OCI-LY1 (cell line): ENCODE measurements around the gene MDH1B.

Experiments used
- H2AFZ ChIP-seq: fragments of 200-600 bp; sonication (generic), shearing (Covaris generic); 2 replicates; pipeline ENCODE4 v1.6.0; 2014; ENCODE audit warnings: antibody characterized with exemption, mild to moderate bottlenecking, low read length
- H3F3A ChIP-seq: fragments of 200-600 bp; sonication (generic), shearing (Covaris generic); 2 replicates; pipeline ENCODE4 v1.6.0; 2014; ENCODE audit warnings: mild to moderate bottlenecking, antibody characterized with exemption, low read length, moderate library complexity; ENCODE audit not compliant: insufficient read depth
- H3K27ac ChIP-seq: fragments of 200-600 bp; sonication (generic); 2 replicates; pipeline ENCODE4 v1.5.1; 2014; ENCODE audit warnings: low read length, mixed run types, mild to moderate bottlenecking, low read depth; ENCODE audit not compliant: poor library complexity, severe bottlenecking
- H3K27me3 ChIP-seq: fragments of 200-600 bp; sonication (generic); 2 replicates; pipeline ENCODE4 v1.6.0; 2014; ENCODE audit warnings: antibody characterized with exemption, mild to moderate bottlenecking, low read length, moderate library complexity; ENCODE audit not compliant: insufficient read depth
- H3K36me3 ChIP-seq: fragments of 200-600 bp; sonication (generic); 2 replicates; pipeline ENCODE4 v1.6.1; 2014; ENCODE audit warnings: mild to moderate bottlenecking, antibody characterized with exemption, low read length, moderate library complexity, mixed read lengths; ENCODE audit not compliant: insufficient read depth
- H3K4me1 ChIP-seq: fragments of 200-600 bp; sonication (generic); 2 replicates; pipeline ENCODE4 v1.5.1; 2014; ENCODE audit warnings: mild to moderate bottlenecking, low read length, moderate library complexity; ENCODE audit not compliant: insufficient read depth, severe bottlenecking
- H3K4me2 ChIP-seq: fragments of 200-600 bp; sonication (generic), shearing (Covaris generic); 2 replicates; pipeline ENCODE4 v1.6.1; 2014; ENCODE audit warnings: low read length
- H3K4me3 ChIP-seq: fragments of 200-600 bp; sonication (generic); 2 replicates; pipeline ENCODE4 v1.5.1; 2014; ENCODE audit warnings: low read length, low read depth, mild to moderate bottlenecking, mixed read lengths; ENCODE audit not compliant: poor library complexity, severe bottlenecking
- H3K79me2 ChIP-seq: fragments of 200-600 bp; shearing (Covaris generic); 2 replicates; pipeline ENCODE4 v1.6.1; 2016; ENCODE audit warnings: mixed run types, low read length, mixed read lengths; ENCODE audit not compliant: insufficient read depth
- H3K9ac ChIP-seq: fragments of 200-600 bp; sonication (generic), shearing (Covaris generic); 2 replicates; pipeline ENCODE4 v1.6.1; 2014; ENCODE audit warnings: mild to moderate bottlenecking, low read length, mixed read lengths
- H3K9me2 ChIP-seq: fragments of 200-600 bp; sonication (generic), shearing (Covaris generic); 2 replicates; pipeline ENCODE4 v1.6.1; 2014; ENCODE audit warnings: low read depth, mild to moderate bottlenecking, low read length, mixed read lengths
- H3K9me3 ChIP-seq: fragments of 200-600 bp; shearing (Covaris generic); 2 replicates; pipeline ENCODE4 v1.6.1; 2014; ENCODE audit warnings: low read length, mixed read lengths
- H4K20me1 ChIP-seq: fragments of 200-600 bp; sonication (generic), shearing (Covaris generic); 2 replicates; pipeline ENCODE4 v1.6.0; 2016; ENCODE audit warnings: mild to moderate bottlenecking, low read length; ENCODE audit not compliant: insufficient read depth
- EZH2 ChIP-seq: fragments of 200-600 bp; sonication (generic), shearing (Covaris generic); IDR thresholded peaks from 2 replicates; pipeline ENCODE4 v1.8.0; 2017; ENCODE audit warnings: borderline replicate concordance, mixed run types, mild to moderate bottlenecking, antibody characterized with exemption, low read length, moderate library complexity, mixed read lengths
- TF ChIP-seq, protein P1 (sequence below): fragments of 200-600 bp; sonication (generic), shearing (Covaris generic); IDR thresholded peaks from 2 replicates; pipeline ENCODE4 v1.5.1; 2017; ENCODE audit warnings: mild to moderate bottlenecking, antibody characterized with exemption, low read length, moderate library complexity, mixed read lengths

MDH1B gene

DNA sequence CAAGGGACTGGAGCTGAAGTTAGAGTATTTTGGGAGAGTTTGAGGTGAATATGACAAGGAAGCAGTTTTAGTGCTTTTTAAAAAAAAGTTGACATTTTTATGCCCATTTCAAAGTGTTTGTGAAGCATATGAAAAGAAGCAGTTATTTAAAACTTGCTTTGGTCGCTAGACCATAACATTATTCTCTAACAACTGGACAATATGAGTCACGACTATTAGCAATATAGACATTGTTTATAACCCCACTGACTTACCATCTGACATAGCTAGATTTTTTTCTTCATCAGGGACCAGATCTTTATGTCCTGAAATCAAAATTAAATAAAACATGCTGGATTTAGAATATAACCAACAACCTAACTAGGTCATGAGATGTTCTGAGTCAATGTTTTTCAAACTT lies 24.3 kb downstream of the MDH1B start:
- no peaks in the 10 kb centered on the region for H3K79me2 ChIP-seq
- TF ChIP-seq EZH2 = no peak
- TF ChIP-seq, protein P1, sequence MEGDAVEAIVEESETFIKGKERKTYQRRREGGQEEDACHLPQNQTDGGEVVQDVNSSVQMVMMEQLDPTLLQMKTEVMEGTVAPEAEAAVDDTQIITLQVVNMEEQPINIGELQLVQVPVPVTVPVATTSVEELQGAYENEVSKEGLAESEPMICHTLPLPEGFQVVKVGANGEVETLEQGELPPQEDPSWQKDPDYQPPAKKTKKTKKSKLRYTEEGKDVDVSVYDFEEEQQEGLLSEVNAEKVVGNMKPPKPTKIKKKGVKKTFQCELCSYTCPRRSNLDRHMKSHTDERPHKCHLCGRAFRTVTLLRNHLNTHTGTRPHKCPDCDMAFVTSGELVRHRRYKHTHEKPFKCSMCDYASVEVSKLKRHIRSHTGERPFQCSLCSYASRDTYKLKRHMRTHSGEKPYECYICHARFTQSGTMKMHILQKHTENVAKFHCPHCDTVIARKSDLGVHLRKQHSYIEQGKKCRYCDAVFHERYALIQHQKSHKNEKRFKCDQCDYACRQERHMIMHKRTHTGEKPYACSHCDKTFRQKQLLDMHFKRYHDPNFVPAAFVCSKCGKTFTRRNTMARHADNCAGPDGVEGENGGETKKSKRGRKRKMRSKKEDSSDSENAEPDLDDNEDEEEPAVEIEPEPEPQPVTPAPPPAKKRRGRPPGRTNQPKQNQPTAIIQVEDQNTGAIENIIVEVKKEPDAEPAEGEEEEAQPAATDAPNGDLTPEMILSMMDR = no peak
- H3K27ac ChIP-seq = no peak overlapping the region
- H3K36me3 ChIP-seq = no peaks in the 10 kb centered on the region
- H3K9me2 ChIP-seq = no peaks in the 10 kb centered on the region
- H4K20me1 ChIP-seq = no peaks in the 10 kb centered on the region
- no peaks in the 10 kb centered on the region for H3K9me3 ChIP-seq
- no peak overlapping the region for H3K4me2 ChIP-seq
- no peak overlapping the region for H3K4me3 ChIP-seq
- no peaks in the 10 kb centered on the region for H3K27me3 ChIP-seq
- H3K9ac ChIP-seq = no peak overlapping the region
- no peaks in the 10 kb centered on the region for H3K4me1 ChIP-seq
- no peak overlapping the region for H2AFZ ChIP-seq
- no peaks in the 10 kb centered on the region for H3F3A ChIP-seq

DNA sequence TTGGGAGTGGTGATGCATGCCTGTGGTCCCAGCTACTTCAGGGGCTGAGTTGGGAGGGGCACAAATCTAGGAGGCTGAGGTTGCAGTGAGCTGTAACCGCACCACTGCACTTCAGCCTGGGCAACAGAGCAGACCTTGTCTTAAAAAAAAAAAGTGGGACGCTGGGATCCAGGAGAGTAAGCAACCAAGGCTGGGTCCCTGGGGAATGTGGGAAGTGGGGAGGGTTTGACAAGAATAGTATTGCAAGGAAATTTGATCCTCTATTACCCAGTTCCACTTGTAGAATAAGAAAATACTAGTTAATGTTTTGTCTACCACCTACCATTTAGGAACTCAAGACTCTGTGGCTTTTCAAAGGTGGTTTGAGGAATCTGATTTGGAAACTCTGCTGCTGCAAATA lies 25.9 kb downstream of the MDH1B start:
- Histone ChIP-seq H3F3A (no peaks in the 10 kb centered on the region), H3K9me3 (no peaks in the 10 kb centered on the region), H3K4me1 (no peaks in the 10 kb centered on the region), H3K9ac (no peak overlapping the region), H3K4me2 (no peak overlapping the region), H3K9me2 (no peaks in the 10 kb centered on the region), H3K79me2 (no peaks in the 10 kb centered on the region), H3K4me3 (no peak overlapping the region), H3K27ac (no peak overlapping the region), H2AFZ (no peak overlapping the region), H4K20me1 (no peaks in the 10 kb centered on the region), H3K36me3 (no peaks in the 10 kb centered on the region), H3K27me3 (no peaks in the 10 kb centered on the region)
- TF ChIP-seq EZH2 = no peak
- TF ChIP-seq, protein P1 = no peak

DNA sequence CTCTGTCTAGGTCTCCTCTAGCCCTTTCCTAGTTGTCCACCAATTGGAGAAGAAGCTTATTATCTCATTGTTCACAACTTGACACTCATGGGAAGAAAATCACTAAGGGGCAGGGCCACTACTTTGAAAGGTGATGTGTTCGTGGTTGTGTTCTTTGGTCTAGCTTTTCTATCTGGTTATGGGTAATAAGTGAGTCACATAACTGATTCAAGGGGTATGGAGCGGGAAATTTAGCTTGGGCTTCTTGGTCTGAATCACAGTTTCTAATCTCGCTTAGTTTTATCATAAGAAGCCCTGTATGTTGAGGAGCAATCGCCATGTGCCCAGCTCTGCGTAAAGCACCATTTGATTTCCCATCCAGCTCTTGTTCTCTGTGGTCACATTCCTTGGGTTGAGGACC lies 28.2 kb downstream of the MDH1B start:
- H3K4me3 ChIP-seq = no peak overlapping the region
- no peak overlapping the region for H2AFZ ChIP-seq
- no peaks in the 10 kb centered on the region for H3K4me1 ChIP-seq
- no peaks in the 10 kb centered on the region for H3F3A ChIP-seq
- no peaks in the 10 kb centered on the region for H3K36me3 ChIP-seq
- TF ChIP-seq EZH2 = no peak
- TF ChIP-seq, protein P1 = no peak
- no peaks in the 10 kb centered on the region for H3K9me2 ChIP-seq
- no peaks in the 10 kb centered on the region for H3K9me3 ChIP-seq
- H4K20me1 ChIP-seq = no peaks in the 10 kb centered on the region
- H3K27ac ChIP-seq = no peak overlapping the region
- no peak overlapping the region for H3K4me2 ChIP-seq
- no peak overlapping the region for H3K9ac ChIP-seq
- no peaks in the 10 kb centered on the region for H3K27me3 ChIP-seq
- H3K79me2 ChIP-seq = no peaks in the 10 kb centered on the region
